ENCODE results near the gene HPCA. TPM values are rescaled to one million over a fixed set of nuclear protein-coding genes. Genes with fewer than 3 reads are reported as not detected.

Gene HPCA
- total RNA-seq, 2 experiments from 2014 or later: not detected

- no peaks in the 10 kb centered on the region for H3K36me3 Mint-ChIP-seq (ENCODE audit: low read depth)
- ChIA-PET CTCF (no interaction called here), POLR2A (no interaction called here)
- Histone ChIP-seq H3K27me3 (ENCODE audit: control insufficient read depth in 1 of 2, insufficient read depth in 2 of 2, low read length in 2 of 2) (peaks cover 23 to 38% of the 10 kb centered on the region in 2 experiments), H3K36me3 (ENCODE audit: insufficient read depth, low read length) (no peaks in the 10 kb centered on the region), H3K4me3 (ENCODE audit: low read length) (no peak overlapping the region), H3K27ac (ENCODE audit: low read depth in 1 of 2, low read length in 2 of 2) (no peak overlapping the region), H3K9me3 (ENCODE audit: control insufficient read depth in 1 of 2, insufficient read depth in 1 of 2, low read length in 2 of 2) (peaks cover 0 to 3% of the 10 kb centered on the region in 2 experiments), H3K4me1 (ENCODE audit: insufficient read depth, low read length) (peaks cover 10% of the 10 kb centered on the region)
- DNase-seq (no peak), ATAC-seq (ENCODE audit: poor library complexity) (no peak)
- intact Hi-C loops (cut with DNase I, micrococcal nuclease): no loop called here
- peaks cover 51% of the 10 kb centered on the region for H3K27me3 Mint-ChIP-seq
- H3K27ac Mint-ChIP-seq: no peak overlapping the region
- TF ChIP-seq CTCF (IDR thresholded peaks at IDR 0.05): no peak
- H3K4me3 Mint-ChIP-seq: no peak overlapping the region
- H3K4me1 Mint-ChIP-seq (ENCODE audit: low read depth): no peaks in the 10 kb centered on the region
- no peaks in the 10 kb centered on the region for H3K9me3 Mint-ChIP-seq
These were observed 5.0 kb upstream of the HPCA start for GRCh38 chr1:32881291-32881690.

GRCh38 chr1:32881871-32882850, 4.1 kb upstream of the HPCA start:
- Histone ChIP-seq H3K9me3 (ENCODE audit: control insufficient read depth in 1 of 2, insufficient read depth in 1 of 2, low read length in 2 of 2) (peaks cover 0 to 11% of the 10 kb centered on the region in 2 experiments), H3K36me3 (ENCODE audit: insufficient read depth, low read length) (no peaks in the 10 kb centered on the region), H3K27me3 (ENCODE audit: control insufficient read depth in 1 of 2, insufficient read depth in 2 of 2, low read length in 2 of 2) (peaks cover 24 to 46% of the 10 kb centered on the region in 2 experiments), H3K4me3 (ENCODE audit: low read length) (no peak overlapping the region), H3K27ac (ENCODE audit: low read depth in 1 of 2, low read length in 2 of 2) (no peak overlapping the region), H3K4me1 (ENCODE audit: insufficient read depth, low read length) (peaks cover 12% of the 10 kb centered on the region)
- DNase-seq (no peak), ATAC-seq (ENCODE audit: poor library complexity) (no peak)
- H3K4me3 Mint-ChIP-seq: no peak overlapping the region
- H3K27me3 Mint-ChIP-seq: peaks cover 52% of the 10 kb centered on the region
- H3K27ac Mint-ChIP-seq: no peak overlapping the region
- TF ChIP-seq CTCF (IDR thresholded peaks at IDR 0.05): no peak
- H3K4me1 Mint-ChIP-seq (ENCODE audit: low read depth): no peaks in the 10 kb centered on the region
- intact Hi-C loops (cut with DNase I, micrococcal nuclease): no loop called here
- POLR2A ChIA-PET: no interaction called here
- CTCF ChIA-PET: no interaction called here
- no peaks in the 10 kb centered on the region for H3K36me3 Mint-ChIP-seq (ENCODE audit: low read depth)
- no peaks in the 10 kb centered on the region for H3K9me3 Mint-ChIP-seq

- intact Hi-C loops (cut with DNase I, micrococcal nuclease): no loop called here
- Mint-ChIP-seq H3K27ac (no peak overlapping the region), H3K9me3 (no peaks in the 10 kb centered on the region), H3K27me3 (peaks cover 56% of the 10 kb centered on the region), H3K4me1 (ENCODE audit: low read depth) (no peaks in the 10 kb centered on the region), H3K4me3 (no peak overlapping the region), H3K36me3 (ENCODE audit: low read depth) (no peaks in the 10 kb centered on the region)
- DNase-seq: no peak
- Histone ChIP-seq H3K27ac (ENCODE audit: low read depth in 1 of 2, low read length in 2 of 2) (no peak overlapping the region), H3K36me3 (ENCODE audit: insufficient read depth, low read length) (no peaks in the 10 kb centered on the region), H3K4me3 (ENCODE audit: low read length) (no peak overlapping the region), H3K4me1 (ENCODE audit: insufficient read depth, low read length) (peaks cover 13% of the 10 kb centered on the region), H3K9me3 (ENCODE audit: control insufficient read depth in 1 of 2, insufficient read depth in 1 of 2, low read length in 2 of 2) (peaks cover 0 to 15% of the 10 kb centered on the region in 2 experiments), H3K27me3 (ENCODE audit: control insufficient read depth in 1 of 2, insufficient read depth in 2 of 2, low read length in 2 of 2) (peaks cover 35 to 58% of the 10 kb centered on the region in 2 experiments)
- no peak for TF ChIP-seq CTCF (IDR thresholded peaks at IDR 0.05)
- CTCF ChIA-PET: no interaction called here
- ATAC-seq (ENCODE audit: poor library complexity): no peak
- POLR2A ChIA-PET: no interaction called here
These were observed 2.8 kb upstream of the HPCA start for GRCh38 chr1:32883338-32884031.
